ENCODE results near the gene HIVEP2.

HIVEP2 gene

GRCh38 chr6:142945446-142946180 is 637 bp upstream of the HIVEP2 start:
- peak overlapping the region; percentile 87 to 88 for H3K4me3 ChIP-seq
- H3K27ac ChIP-seq = peak overlapping the region; percentile 96 to 97
- H3K4me1 ChIP-seq = peaks cover 0 to 27% (median 11%) of the 10 kb centered on the region in 4 donors
- DNase-seq = no peak
- H3K27me3 ChIP-seq = no peaks in the 10 kb centered on the region
- no peak for TF ChIP-seq CTCF (IDR thresholded peaks at IDR 0.05)
- intact Hi-C loops (cut with DNase I; ENCODE audit: low total_unique reads) = loop anchor here (2.0 kb wide), 1 partner anchor 115 kb away; the partner anchor contains the start of gene AIG1
- H3K9me3 ChIP-seq = no peaks in the 10 kb centered on the region
- H3K36me3 ChIP-seq = no peaks in the 10 kb centered on the region

DNA sequence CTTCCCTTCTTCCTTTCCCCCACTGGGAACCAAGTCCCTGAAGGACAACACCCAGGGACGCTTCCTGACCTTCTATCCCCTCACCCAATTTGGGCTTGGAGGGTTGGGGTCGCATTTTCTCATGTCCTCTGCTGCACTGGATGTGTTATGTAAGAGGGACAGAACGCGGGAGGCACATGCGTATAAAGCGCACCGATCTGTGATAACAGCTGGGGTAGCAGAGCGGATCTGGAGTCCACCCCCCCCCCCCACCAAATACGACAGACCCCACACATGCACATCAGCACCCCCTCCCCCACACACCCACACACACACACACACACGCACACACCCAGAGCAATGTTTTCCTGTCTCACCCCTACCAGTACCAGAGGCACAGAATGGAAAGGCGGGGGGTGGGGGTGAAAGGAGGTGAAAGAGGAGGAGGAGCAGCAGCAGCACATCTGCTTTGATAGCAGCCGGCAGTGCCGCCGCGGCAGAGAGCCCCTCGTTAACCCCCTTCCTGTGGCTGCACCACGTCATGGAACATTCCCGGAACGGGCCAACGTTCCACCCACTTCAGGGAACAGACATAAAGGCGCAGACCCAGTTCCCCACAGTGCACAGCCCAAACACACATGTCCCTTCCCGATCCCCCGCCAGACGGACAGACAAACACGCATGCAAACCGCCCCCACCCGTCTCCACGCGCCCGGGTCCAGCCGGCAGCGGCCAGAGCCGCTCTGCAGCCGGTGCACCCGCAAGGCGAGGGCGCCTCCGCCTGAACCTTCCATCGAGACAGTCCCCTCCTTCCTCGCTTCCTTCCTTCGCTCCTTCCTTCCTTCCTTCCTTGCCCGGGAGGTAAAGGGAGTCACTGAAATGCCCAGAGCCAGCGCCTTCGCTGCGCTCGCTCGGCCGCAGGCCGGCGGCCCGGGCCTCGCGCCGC is 590 bp downstream of the HIVEP2 start:
- Histone ChIP-seq H3K9me3 (no peaks in the 10 kb centered on the region), H3K4me3 (peak overlapping the region; percentile 87 to 88), H3K36me3 (no peaks in the 10 kb centered on the region), H3K4me1 (peaks cover 0 to 38% (median 11%) of the 10 kb centered on the region in 4 donors), H3K27ac (peak overlapping the region; percentile 96 to 97), H3K27me3 (no peaks in the 10 kb centered on the region)
- TF ChIP-seq CTCF (IDR thresholded peaks at IDR 0.05) = no peak
- DNase-seq = peak; percentile 87 to 94
- intact Hi-C loops (cut with DNase I; ENCODE audit: low total_unique reads) = loop anchor here (5.0 kb wide), 1 partner anchor 57 kb away; no protein-coding TSS in a partner anchor

- Histone ChIP-seq H3K27ac (peak overlapping the region; percentile 96 to 97), H3K27me3 (no peaks in the 10 kb centered on the region), H3K4me1 (peaks cover 0 to 38% (median 11%) of the 10 kb centered on the region in 4 donors), H3K36me3 (no peaks in the 10 kb centered on the region), H3K9me3 (no peaks in the 10 kb centered on the region), H3K4me3 (peak overlapping the region; percentile 87 to 88)
- intact Hi-C loops (cut with DNase I; ENCODE audit: low total_unique reads) = loop anchor here (5.0 kb wide), 1 partner anchor 56 kb away; no protein-coding TSS in a partner anchor
- TF ChIP-seq CTCF (IDR thresholded peaks at IDR 0.05) = no peak
- peak; percentile 21 to 65 for DNase-seq
Measured at GRCh38 chr6:142943711-142944123, 1.3 kb downstream of the HIVEP2 start.

DNA sequence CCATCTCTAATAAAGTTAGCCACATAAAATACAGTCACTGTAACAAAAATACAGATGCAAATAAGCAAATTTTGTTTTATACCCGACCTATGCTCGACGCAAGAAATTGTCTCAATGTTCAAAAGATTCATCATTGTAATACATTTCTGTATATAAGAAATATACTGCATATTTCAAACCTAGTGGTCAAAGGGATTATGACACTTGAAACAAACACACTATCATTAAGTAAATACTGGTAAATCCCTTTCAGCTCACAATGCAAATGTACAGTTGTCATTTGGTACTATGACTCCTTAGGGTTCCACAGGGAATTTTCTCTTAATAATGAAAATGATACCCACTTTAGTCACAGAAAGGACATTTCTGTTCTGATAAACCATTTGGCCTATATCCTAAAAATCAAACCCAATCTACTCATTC is 2.2 kb downstream of the HIVEP2 start:
- Histone ChIP-seq H3K4me1 (peaks cover 0 to 38% (median 11%) of the 10 kb centered on the region in 4 donors), H3K36me3 (no peaks in the 10 kb centered on the region), H3K27ac (peak overlapping the region in 1 of 2 donors; percentile 96), H3K27me3 (no peaks in the 10 kb centered on the region), H3K4me3 (no peak overlapping the region), H3K9me3 (no peaks in the 10 kb centered on the region)
- DNase-seq = no peak
- TF ChIP-seq CTCF (IDR thresholded peaks at IDR 0.05) = peak; percentile 43 to 46
- intact Hi-C loops (cut with DNase I; ENCODE audit: low total_unique reads) = loop anchor here (5.0 kb wide), 1 partner anchor 56 kb away; no protein-coding TSS in a partner anchor

DNA sequence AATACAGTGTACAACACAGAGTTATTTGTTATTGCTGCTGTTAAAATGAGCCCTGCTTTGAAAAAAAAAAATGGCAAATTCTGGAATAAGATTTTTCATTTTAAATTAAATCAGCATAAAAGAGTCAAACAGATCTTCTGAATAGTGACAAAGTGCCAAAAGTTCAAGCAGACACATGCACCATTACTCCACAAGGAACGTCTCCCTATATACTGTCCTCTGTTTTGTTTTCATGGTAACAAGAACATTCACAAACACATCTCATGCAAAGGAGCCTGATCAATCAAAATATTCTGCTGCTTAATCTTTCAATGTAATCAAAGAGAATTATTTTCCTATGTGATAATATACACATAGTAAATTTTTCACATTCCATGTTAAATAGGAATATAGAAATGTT is 2.7 kb downstream of the HIVEP2 start:
- no peak overlapping the region for H3K27ac ChIP-seq
- H3K36me3 ChIP-seq = no peaks in the 10 kb centered on the region
- TF ChIP-seq CTCF (IDR thresholded peaks at IDR 0.05) = no peak
- peaks cover 0 to 38% (median 11%) of the 10 kb centered on the region in 4 donors for H3K4me1 ChIP-seq
- DNase-seq = no peak
- H3K9me3 ChIP-seq = no peaks in the 10 kb centered on the region
- no peaks in the 10 kb centered on the region for H3K27me3 ChIP-seq
- intact Hi-C loops (cut with DNase I; ENCODE audit: low total_unique reads) = loop anchor here (5.0 kb wide), 1 partner anchor 55 kb away; no protein-coding TSS in a partner anchor
- H3K4me3 ChIP-seq = no peak overlapping the region

All from tibial artery (tissue), 4 donors.